Measurements from ENCODE around the gene KRTAP10-12. TPM values are rescaled to one million over a fixed set of nuclear protein-coding genes. Genes with fewer than 3 reads are reported as not detected.

The KRTAP10-12 gene
- total RNA-seq, 2 donors from 2014 or later = not detected

DNA sequence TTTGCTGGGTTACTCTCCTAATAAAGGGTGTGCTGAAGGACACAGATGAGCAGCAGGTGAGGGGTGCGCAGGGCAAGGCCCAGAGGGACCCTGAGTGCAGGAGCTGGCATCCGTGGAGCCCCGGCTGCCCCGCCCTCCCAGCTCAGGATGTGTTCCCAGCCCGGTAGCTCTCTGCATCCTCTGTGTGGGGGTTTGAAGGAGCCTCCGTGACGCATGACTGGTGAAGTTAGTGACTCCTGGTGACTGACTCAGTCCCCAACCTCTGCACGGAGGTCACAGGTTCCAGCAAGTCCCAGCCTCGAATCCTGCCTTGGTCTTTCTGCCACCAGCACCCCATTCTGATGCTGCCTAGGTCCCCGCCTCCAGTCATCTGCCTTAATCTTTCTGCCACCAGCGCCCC is 36.0 kb downstream of the KRTAP10-12 start:
- WGBS = 85% methylated on average over 11 of the region's 11 CpGs
- no peak for DNase-seq (ENCODE audit: low spot score)

DNA sequence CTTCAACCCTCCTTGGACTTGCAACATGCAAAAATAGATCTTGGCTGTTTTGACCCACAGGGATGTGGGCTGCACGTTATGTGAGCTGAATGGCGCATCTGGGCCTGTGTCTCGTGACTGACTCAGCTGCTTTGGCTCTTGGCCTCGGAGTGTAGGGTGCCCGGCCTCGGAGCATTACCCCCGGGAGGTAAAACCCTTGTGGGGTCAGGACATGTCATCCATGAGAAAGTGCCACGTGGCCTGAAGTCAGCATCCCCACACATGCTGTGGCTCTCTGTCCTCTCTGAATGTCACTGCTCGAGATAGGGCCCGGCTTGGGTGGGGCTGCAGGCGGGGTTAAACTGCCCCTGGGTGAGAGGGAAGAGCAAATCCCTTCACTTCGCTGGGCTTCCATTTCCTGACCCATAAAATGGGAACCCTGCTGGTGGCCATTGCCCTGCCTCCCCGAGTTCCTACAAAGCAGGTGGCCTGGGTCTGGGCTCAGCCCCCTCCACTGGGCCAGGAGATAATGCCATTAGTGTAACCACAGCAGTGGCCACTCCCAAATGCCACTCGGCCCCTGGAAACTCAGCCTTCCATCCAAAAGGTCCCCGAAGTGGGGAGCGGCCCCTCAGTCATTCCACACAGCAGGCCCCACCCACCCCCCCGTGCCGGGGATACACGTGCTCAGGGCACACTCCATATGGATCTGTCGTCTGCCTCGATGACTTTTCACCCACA is 37.2 kb downstream of the KRTAP10-12 start:
- WGBS = 90% methylated on average over 21 of the region's 21 CpGs
- DNase-seq (ENCODE audit: low spot score) = no peak
- TF ChIP-seq POLR2A (IDR thresholded peaks at IDR 0.05) (no peak), POLR2AphosphoS5 (IDR thresholded peaks at IDR 0.05) (no peak)
- TF ChIP-seq, protein P1, sequence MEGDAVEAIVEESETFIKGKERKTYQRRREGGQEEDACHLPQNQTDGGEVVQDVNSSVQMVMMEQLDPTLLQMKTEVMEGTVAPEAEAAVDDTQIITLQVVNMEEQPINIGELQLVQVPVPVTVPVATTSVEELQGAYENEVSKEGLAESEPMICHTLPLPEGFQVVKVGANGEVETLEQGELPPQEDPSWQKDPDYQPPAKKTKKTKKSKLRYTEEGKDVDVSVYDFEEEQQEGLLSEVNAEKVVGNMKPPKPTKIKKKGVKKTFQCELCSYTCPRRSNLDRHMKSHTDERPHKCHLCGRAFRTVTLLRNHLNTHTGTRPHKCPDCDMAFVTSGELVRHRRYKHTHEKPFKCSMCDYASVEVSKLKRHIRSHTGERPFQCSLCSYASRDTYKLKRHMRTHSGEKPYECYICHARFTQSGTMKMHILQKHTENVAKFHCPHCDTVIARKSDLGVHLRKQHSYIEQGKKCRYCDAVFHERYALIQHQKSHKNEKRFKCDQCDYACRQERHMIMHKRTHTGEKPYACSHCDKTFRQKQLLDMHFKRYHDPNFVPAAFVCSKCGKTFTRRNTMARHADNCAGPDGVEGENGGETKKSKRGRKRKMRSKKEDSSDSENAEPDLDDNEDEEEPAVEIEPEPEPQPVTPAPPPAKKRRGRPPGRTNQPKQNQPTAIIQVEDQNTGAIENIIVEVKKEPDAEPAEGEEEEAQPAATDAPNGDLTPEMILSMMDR (IDR thresholded peaks at IDR 0.05) = no peak
- Histone ChIP-seq H3K4me3 (no peak overlapping the region), H3K27me3 (replicated peaks; ENCODE audit: insufficient read depth) (no peaks in the 10 kb centered on the region), H3K27ac (no peak overlapping the region), H3K36me3 (no peaks in the 10 kb centered on the region), H3K4me1 (replicated peaks) (peaks cover 3% of the 10 kb centered on the region), H3K9me3 (no peaks in the 10 kb centered on the region)
- intact Hi-C loops (cut with DNase I) = no loop called here

More for the DNA sequence above, 36.0 kb downstream of the KRTAP10-12 start:
- Histone ChIP-seq H3K36me3 (no peaks in the 10 kb centered on the region), H3K27me3 (replicated peaks; ENCODE audit: insufficient read depth) (no peaks in the 10 kb centered on the region), H3K4me1 (replicated peaks) (peaks cover 3% of the 10 kb centered on the region), H3K4me3 (no peak overlapping the region), H3K27ac (no peak overlapping the region), H3K9me3 (no peaks in the 10 kb centered on the region)
- TF ChIP-seq POLR2AphosphoS5 (IDR thresholded peaks at IDR 0.05) (no peak), POLR2A (IDR thresholded peaks at IDR 0.05) (no peak)
- TF ChIP-seq, protein P1 (IDR thresholded peaks at IDR 0.05) = no peak
- intact Hi-C loops (cut with DNase I) = no loop called here

DNA sequence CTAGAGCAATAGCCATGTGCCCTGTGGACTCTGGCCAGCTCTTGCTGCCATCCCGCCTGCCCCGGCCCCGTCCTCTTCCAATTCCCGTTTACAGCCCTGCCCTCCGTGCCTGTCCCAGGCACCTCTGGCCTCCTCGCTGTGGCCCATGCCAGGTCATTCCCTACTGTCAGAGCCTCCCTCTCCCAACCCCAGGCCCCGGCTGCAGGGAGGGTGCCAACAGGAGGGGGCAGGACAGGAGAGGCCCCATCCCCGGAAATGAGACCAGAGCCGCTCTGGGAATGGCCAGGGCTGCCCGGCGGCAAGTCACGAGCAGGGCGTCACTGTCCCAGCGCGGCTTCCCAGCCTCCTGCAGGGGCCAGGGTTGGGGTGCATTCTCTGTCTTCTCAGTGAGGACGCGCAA is 37.9 kb downstream of the KRTAP10-12 start:
- Histone ChIP-seq H3K27me3 (replicated peaks; ENCODE audit: insufficient read depth) (no peaks in the 10 kb centered on the region), H3K4me3 (no peak overlapping the region), H3K36me3 (no peaks in the 10 kb centered on the region), H3K9me3 (no peaks in the 10 kb centered on the region), H3K4me1 (replicated peaks) (peaks cover 3% of the 10 kb centered on the region), H3K27ac (no peak overlapping the region)
- WGBS = 92% methylated on average over 17 of the region's 17 CpGs
- no peak for DNase-seq (ENCODE audit: low spot score)
- TF ChIP-seq POLR2AphosphoS5 (IDR thresholded peaks at IDR 0.05) (no peak), POLR2A (IDR thresholded peaks at IDR 0.05) (no peak)
- TF ChIP-seq, protein P1 (IDR thresholded peaks at IDR 0.05) = no peak
- intact Hi-C loops (cut with DNase I) = no loop called here

DNA sequence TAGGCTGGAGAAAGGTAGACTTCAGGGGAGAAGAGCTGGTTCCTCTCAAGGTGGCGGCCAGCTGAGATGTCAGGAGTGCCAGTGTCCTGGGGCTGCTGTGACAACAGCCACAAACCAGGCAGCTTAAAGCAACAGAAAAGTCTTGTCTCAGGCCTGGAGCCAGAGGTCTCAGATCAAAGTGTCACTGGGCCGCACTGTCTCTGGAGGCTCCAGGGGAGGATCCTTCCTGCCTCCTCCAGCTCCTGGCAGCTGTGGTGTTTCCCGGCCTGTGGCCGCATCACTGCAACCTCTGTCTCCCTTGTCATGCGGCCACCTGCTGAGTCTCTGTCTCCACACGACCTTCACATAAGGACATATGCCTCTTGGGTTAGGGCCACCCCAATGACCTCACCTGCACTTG is 38.8 kb downstream of the KRTAP10-12 start:
- Histone ChIP-seq H3K4me3 (no peak overlapping the region), H3K4me1 (replicated peaks) (peaks cover 3% of the 10 kb centered on the region), H3K27ac (no peak overlapping the region), H3K27me3 (replicated peaks; ENCODE audit: insufficient read depth) (no peaks in the 10 kb centered on the region), H3K9me3 (no peaks in the 10 kb centered on the region), H3K36me3 (no peaks in the 10 kb centered on the region)
- WGBS = 83% methylated on average over 6 of the region's 6 CpGs
- intact Hi-C loops (cut with DNase I) = no loop called here
- DNase-seq (ENCODE audit: low spot score) = no peak
- TF ChIP-seq POLR2A (IDR thresholded peaks at IDR 0.05) (no peak), POLR2AphosphoS5 (IDR thresholded peaks at IDR 0.05) (no peak)
- TF ChIP-seq, protein P1 (IDR thresholded peaks at IDR 0.05) = no peak

All from prostate gland (tissue), 2 donors.